ENCODE measurements around the gene BTBD18. TPM values are rescaled to one million over a fixed set of nuclear protein-coding genes. Genes with fewer than 3 reads are reported as not detected.
A peak's percentile ranks its signal among the peaks of the same experiment; 100 is the strongest.

Gene BTBD18
- total and polyA plus RNA-seq, 10 of the 15 experiments (the other 5 are each of a cell fraction or from before 2014, with no cell fraction given) = 0.05 to 0.58 (median 0.19) TPM; not detected in 6

GRCh38 chr11:57742087-57742452 lies 9.5 kb downstream of the BTBD18 start:
- peaks cover 21% of the 10 kb centered on the region for H3K79me2 ChIP-seq (ENCODE audit: control insufficient read depth, insufficient read depth, low read length)
- H3K9ac ChIP-seq (ENCODE audit: control insufficient read depth, insufficient read depth, low read length) = peak overlapping the region; percentile 98
- H3K4me3 ChIP-seq = peak overlapping the region; percentile 95
- SMC1A ChIA-PET (ENCODE audit: uncharacterized antibody, unreplicated experiment) = interaction anchor here (1.1 to 8.3 kb wide), 12 partner anchors 10 to 101 kb away, joined by 3 to 83 read pairs (median 6); partner anchors contain the start of gene BTBD18
- CTCF ChIA-PET = interaction anchor here (0.7 to 12.2 kb wide), 9 partner anchors 8 to 781 kb away, joined by 3 to 227 read pairs (median 3); partner anchors contain the start of gene BTBD18
- RAD21 ChIA-PET (ENCODE audit: unreplicated experiment) = interaction anchor here (1.1 to 2.4 kb wide), 8 partner anchors 16 to 101 kb away, joined by 3 to 24 read pairs (median 4); partner anchors contain the start of gene MED19
- peak overlapping the region; percentile 80 for H3K4me2 ChIP-seq (ENCODE audit: control insufficient read depth, insufficient read depth)
- DNase-seq (ENCODE audit: low read depth, low spot score) (no peak), ATAC-seq (no peak), FAIRE-seq (no peak)
- no peaks in the 10 kb centered on the region for H3K27me3 ChIP-seq (replicated peaks in 1 of 2; ENCODE audit: control insufficient read depth in 2 of 2, insufficient read depth in 2 of 2, low read length in 1 of 2)
- peak overlapping the region; percentile 96 for H3K27ac ChIP-seq (ENCODE audit: control insufficient read depth, insufficient read depth)
- POLR2A ChIA-PET = interaction anchor here (0.6 to 6.4 kb wide), 14 partner anchors 10 to 263 kb away, joined by 3 to 63 read pairs (median 6); partner anchors contain the start of genes CTNND1, MED19, TMX2 and ZDHHC5
- no peaks in the 10 kb centered on the region for H3K4me1 ChIP-seq (ENCODE audit: control insufficient read depth, insufficient read depth, low read length)
- H4K20me1 ChIP-seq (ENCODE audit: control insufficient read depth, insufficient read depth) = no peaks in the 10 kb centered on the region
- H2AFZ ChIP-seq (ENCODE audit: control insufficient read depth, low read depth, low read length) = no peak overlapping the region; the same call in 1 of the 2 replicates
- in situ Hi-C loops (cut with MboI) (no loop called here), intact Hi-C loops (cut with micrococcal nuclease; ENCODE audit: unreplicated experiment) (loop anchor here (2.0 kb wide), 1 partner anchor 19 kb away; the partner anchor contains the start of gene CTNND1)
- no peaks in the 10 kb centered on the region for H3K9me3 ChIP-seq (replicated peaks; ENCODE audit: control insufficient read depth, insufficient read depth, low read length)
- peaks cover 20 to 27% of the 10 kb centered on the region in 2 experiments for H3K36me3 ChIP-seq (ENCODE audit: control insufficient read depth in 2 of 2, insufficient read depth in 2 of 2, low read length in 1 of 2)
- BruUV-seq (replicated peaks) = TSS peak; percentile 79
- TF ChIP-seq ZNF592 (IDR thresholded peaks at IDR 0.05) (no peak), SIN3A (IDR thresholded peaks at IDR 0.05; ENCODE audit: low read depth, low read length) (no peak; the same call in 1 of the 2 replicates), RUNX3 (IDR thresholded peaks at IDR 0.05; ENCODE audit: low read length) (0 out of 2 replicates have a peak, but pooled peaks have one; percentile 10), FOXM1 (IDR thresholded peaks at IDR 0.05; ENCODE audit: low read depth, low read length) (0 out of 2 replicates have a peak, but pooled peaks have one; percentile 2), MTA2 (IDR thresholded peaks at IDR 0.05; ENCODE audit: low read depth) (no peak; the same call in 1 of the 2 replicates), NFYA (IDR thresholded peaks at IDR 0.05; ENCODE audit: borderline replicate concordance, low read depth, low read length) (no peak), HDAC2 (IDR thresholded peaks at IDR 0.05) (no peak), CBX3 (IDR thresholded peaks at IDR 0.05; ENCODE audit: borderline replicate concordance, low read depth) (no peak), FOXK2 (IDR thresholded peaks at IDR 0.05) (no peak), SUZ12 (IDR thresholded peaks at IDR 0.05; ENCODE audit: unreplicated experiment) (no peak)
- TF ChIP-seq, protein P1, sequence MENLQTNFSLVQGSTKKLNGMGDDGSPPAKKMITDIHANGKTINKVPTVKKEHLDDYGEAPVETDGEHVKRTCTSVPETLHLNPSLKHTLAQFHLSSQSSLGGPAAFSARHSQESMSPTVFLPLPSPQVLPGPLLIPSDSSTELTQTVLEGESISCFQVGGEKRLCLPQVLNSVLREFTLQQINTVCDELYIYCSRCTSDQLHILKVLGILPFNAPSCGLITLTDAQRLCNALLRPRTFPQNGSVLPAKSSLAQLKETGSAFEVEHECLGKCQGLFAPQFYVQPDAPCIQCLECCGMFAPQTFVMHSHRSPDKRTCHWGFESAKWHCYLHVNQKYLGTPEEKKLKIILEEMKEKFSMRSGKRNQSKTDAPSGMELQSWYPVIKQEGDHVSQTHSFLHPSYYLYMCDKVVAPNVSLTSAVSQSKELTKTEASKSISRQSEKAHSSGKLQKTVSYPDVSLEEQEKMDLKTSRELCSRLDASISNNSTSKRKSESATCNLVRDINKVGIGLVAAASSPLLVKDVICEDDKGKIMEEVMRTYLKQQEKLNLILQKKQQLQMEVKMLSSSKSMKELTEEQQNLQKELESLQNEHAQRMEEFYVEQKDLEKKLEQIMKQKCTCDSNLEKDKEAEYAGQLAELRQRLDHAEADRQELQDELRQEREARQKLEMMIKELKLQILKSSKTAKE (IDR thresholded peaks at IDR 0.05; ENCODE audit: low read depth, poor library complexity, severe bottlenecking) = no peak
- WGBS (ENCODE audit: insufficient coverage, insufficient replicate concordance, low lambda C conversion rate, missing lambda C conversion rate) = 1% methylated on average over 10 of the region's 10 CpGs
